GM12873 (cell line): ENCODE results near the gene SLC35G6.

Experiments used
- CTCF ChIP-seq: IDR thresholded peaks from 2 replicates; pipeline ENCODE4 v1.5.1; 2012; ENCODE audit warnings: low read depth, mild to moderate bottlenecking, moderate library complexity, low read length, control low read depth; ENCODE audit not compliant: insufficient read depth; ENCODE audit errors: missing control alignments

SLC35G6 gene

DNA sequence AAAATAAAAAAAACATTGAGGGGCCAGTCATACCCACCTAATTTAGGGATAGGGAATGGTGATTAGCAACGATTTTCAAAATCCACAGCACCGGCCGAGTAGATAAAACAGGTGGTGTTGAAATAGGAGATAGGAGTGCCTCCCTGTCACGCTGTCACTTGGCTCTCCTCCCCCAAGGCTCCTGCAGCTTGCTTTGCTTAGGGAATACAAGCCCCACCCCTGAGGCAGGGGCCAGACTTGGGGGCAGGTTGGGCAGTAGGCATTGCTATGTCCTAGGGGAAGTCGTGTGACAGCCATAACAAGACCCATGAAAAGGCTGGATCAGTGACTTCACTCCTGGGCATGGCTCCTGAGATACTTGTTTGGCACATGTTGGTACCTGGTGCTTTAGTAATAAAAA, 28.7 kb downstream of the SLC35G6 start:
- no peak for TF ChIP-seq CTCF

DNA sequence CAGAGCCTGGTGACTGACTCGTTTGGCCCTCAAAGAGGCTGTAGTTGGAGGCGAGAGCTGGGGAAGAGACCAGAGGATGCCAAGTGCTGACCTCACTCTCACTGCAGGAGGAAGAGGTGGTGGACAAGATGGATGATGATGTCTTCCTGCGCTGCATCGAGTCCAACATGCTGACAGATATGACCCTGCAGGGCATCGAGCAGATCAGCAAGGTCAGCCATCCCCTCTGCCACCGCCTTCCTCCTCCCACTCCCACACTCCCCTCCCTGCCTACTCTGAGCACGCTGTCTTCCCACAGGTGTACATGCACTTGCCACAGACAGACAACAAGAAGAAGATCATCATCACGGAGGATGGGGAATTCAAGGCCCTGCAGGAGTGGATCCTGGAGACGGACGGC, 29.9 kb downstream of the SLC35G6 start:
- no peak for TF ChIP-seq CTCF

DNA sequence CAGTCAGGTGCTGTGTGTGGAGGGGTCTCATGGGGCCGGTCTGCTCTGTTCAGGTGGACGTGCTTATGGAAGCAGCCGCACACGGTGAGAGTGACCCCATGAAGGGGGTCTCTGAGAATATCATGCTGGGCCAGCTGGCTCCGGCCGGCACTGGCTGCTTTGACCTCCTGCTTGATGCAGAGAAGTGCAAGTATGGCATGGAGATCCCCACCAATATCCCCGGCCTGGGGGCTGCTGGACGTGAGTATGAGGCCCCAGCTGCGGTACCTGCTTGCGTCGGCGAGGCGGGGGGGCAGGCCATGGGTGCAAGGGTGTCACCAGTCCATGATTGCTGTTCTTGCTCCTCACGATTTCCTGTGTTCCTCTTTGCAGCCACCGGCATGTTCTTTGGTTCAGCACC, 30.9 kb downstream of the SLC35G6 start:
- TF ChIP-seq CTCF: no peak

GRCh38 chr17:7512824-7513540, 31.7 kb downstream of the SLC35G6 start:
- TF ChIP-seq CTCF: no peak

- no peak for TF ChIP-seq CTCF
Observed at GRCh38 chr17:7513850-7514419, 32.7 kb downstream of the SLC35G6 start.

GRCh38 chr17:7515911-7516610, 34.8 kb downstream of the SLC35G6 start:
- no peak for TF ChIP-seq CTCF

GRCh38 chr17:7523033-7523432, 41.8 kb downstream of the SLC35G6 start:
- TF ChIP-seq CTCF: peak; percentile 67
